ENCODE results near the gene AK5.

- TF ChIP-seq CTCF (IDR thresholded peaks at IDR 0.05) (no peak), EZH2 (IDR thresholded peaks at IDR 0.05; ENCODE audit: borderline replicate concordance, insufficient read depth, low read depth, low read length, poor library complexity, severe bottlenecking) (no peak)
Measured at GRCh38 chr1:77489910-77490309, 208.1 kb downstream of the AK5 start.

Data from B cell (primary cell).